GM21786 (cell line): ENCODE data around the gene EIF3K.

ENCODE experiments used
- ATAC-seq: cut with Tn5 transposase; IDR thresholded peaks from one replicate; pipeline ENCODE4 v1.9.1; 2021; ENCODE audit not compliant: unreplicated experiment

Gene EIF3K

GRCh38 chr19:38648769-38649304 lies 29.8 kb downstream of the EIF3K start:
- no peak for ATAC-seq

GRCh38 chr19:38649305-38650171 lies 30.6 kb downstream of the EIF3K start:
- ATAC-seq = no peak

- no peak for ATAC-seq
Observed at GRCh38 chr19:38650172-38650775, 31.3 kb downstream of the EIF3K start.

GRCh38 chr19:38650911-38651584 lies 32.1 kb downstream of the EIF3K start:
- ATAC-seq = no peak

GRCh38 chr19:38653028-38653571 lies 34.1 kb downstream of the EIF3K start:
- ATAC-seq = no peak

GRCh38 chr19:38654628-38655055 lies 35.7 kb downstream of the EIF3K start:
- ATAC-seq = no peak

GRCh38 chr19:38655148-38655824 lies 36.3 kb downstream of the EIF3K start:
- no peak for ATAC-seq

- ATAC-seq = no peak
Observed at GRCh38 chr19:38656171-38656981, 37.4 kb downstream of the EIF3K start.

- no peak for ATAC-seq
Observed at GRCh38 chr19:38657633-38658222, 38.7 kb downstream of the EIF3K start.

- no peak for ATAC-seq
Observed at GRCh38 chr19:38658462-38659306, 39.7 kb downstream of the EIF3K start.

GRCh38 chr19:38660724-38661123 lies 41.7 kb downstream of the EIF3K start:
- ATAC-seq = no peak

- no peak for ATAC-seq
Observed at GRCh38 chr19:38661136-38661535, 42.1 kb downstream of the EIF3K start.

- ATAC-seq = no peak
Observed at GRCh38 chr19:38661996-38662395, 43.0 kb downstream of the EIF3K start.

- no peak for ATAC-seq
Observed at GRCh38 chr19:38662537-38663155, 43.7 kb downstream of the EIF3K start.

- no peak for ATAC-seq
Observed at GRCh38 chr19:38663156-38663651, 44.2 kb downstream of the EIF3K start.

- ATAC-seq = no peak
Observed at GRCh38 chr19:38663957-38664502, 45.0 kb downstream of the EIF3K start.

- no peak for ATAC-seq
Observed at GRCh38 chr19:38664503-38665211, 45.7 kb downstream of the EIF3K start.
